ENCODE measurements around the gene TNRC6B.
A peak's percentile ranks its signal among the peaks of the same experiment; 100 is the strongest.
"Not testable (repeated sequence)": the region's sequence is repeated elsewhere in the genome, so short reads cannot be mapped to it uniquely, and the experiment has no call there.

TNRC6B gene

DNA sequence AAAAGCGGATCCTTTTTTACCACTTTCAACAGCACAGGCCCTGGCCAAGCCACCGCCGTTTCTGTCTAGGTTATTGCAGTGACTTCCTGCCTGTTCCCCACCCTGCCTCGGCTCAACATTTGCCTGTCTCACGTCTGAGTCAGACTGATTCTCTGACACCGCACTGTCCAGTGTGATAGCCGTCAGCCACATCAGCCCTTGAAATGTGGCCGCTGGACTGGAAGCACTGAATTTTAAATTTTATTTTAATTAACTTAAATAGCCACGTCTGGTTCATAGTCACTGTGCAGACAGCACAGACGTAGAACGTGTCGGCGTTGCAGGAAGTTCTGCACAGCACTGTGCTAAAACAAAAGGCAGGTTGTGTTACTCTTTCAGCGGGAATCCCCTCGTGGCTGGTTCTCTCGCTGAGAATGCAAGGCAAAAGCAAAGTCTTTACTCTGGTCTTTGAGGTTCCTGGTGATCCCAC is 112.3 kb downstream of the TNRC6B start:
- no peak for DNase-seq (ENCODE audit: low read depth)

DNA sequence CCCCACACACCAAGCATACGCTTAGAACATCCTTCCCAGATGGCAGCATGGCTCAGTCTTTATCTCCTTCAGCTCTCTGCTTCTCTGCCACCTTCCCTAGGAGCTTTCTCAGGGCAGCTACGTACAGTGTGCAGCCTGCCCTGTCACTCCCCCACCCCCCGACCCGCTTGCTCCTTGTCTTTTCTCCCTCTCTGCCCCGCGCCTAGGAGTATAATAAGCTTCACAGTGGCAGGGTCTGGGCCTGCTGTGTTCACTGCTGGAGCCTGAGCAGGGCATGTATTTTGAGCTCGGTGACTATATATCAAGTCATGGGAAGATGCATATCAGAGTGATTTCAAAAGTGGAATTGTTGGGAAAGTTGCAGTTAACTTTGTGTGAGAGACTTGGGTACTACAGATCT is 112.8 kb downstream of the TNRC6B start:
- DNase-seq (ENCODE audit: low read depth), result no peak

DNA sequence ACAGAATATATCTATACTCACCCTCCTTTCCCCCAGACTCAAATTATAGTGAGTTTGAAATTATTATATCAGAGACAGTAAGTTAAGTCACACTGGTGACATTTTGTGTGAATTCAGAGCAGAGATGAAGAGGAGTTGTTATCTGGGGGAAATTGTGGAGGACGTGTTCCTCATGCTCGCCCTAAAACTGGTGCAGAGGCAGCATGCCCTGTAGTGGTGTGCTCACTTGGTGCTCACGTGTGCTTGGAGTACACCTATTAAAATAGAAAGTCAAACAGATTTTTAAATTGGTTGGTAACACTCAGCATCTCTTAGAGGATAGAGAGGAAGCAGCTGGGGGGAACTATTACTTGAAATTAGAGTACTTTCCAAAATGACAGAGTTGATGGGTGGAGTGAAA is 117.0 kb downstream of the TNRC6B start:
- no peak for DNase-seq (ENCODE audit: low read depth)

DNA sequence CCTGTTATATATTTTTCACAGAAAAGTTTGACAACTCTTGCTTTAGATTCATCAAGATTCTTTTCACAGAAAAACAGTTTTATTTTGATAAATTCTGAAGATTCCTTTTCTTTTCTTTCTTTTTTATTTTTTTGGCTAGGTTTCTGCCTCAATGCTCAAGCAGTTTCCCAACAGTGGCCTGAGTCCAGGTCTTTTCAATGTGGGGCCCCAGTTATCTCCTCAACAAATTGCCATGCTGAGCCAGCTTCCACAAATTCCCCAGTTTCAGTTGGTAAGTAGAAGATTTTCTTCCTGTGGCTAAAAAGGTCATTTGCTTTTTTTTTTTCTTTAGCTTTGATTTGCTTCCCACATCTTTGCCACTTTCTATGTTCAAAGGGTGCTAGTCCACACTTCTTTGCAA is 122.6 kb downstream of the TNRC6B start:
- DNase-seq (ENCODE audit: low read depth), result no peak

DNA sequence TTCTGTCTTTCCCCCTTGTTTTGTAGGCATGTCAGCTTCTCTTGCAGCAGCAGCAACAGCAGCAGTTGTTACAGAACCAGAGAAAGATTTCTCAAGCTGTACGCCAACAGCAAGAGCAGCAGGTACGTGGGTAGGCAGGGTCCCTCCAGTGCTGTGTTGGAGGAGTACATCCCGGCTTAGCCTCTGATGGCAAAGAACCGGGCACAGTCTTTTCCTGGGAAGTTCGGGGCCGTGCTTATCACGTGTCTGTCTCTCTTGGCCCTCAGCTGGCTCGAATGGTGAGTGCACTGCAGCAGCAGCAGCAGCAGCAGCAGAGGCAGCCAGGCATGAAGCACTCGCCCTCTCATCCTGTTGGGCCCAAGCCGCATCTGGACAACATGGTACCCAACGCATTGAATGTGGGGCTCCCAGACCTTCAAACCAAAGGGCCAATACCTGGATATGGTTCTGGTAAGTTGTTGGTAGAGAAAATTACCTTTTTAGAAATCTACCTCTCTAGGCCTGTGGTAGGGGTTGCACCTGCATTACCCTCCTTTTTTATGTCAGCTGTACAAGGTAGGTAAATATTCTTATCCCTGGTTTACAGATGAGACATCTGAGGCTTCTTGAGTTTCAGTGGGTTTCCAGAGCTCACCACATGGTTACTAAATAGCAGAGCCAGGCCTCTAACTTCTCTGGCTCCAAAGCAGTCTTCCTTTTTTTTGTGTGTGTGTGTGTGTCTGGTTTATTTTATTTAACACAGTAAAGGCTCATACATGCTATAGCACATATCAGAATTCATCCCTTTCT is 123.4 kb downstream of the TNRC6B start:
- DNase-seq (ENCODE audit: low read depth), result no peak

DNA sequence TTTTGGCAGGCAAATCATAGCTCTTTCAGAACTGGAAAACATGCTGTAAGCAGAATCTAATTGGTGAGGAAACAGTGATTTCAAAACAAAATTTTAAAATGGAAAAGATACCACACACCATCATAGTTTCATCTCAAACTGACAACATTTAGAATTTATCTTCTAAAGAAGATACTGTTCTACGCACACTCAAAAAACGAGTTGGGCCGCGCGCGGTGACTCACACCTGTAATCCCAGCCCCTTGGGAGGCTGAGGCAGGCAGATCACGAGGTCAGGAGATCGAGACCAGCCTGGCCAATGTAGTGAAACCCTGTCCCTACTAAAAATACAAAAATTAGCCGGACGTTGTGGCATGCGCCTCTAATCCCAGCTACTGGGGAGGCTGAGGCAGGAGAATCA is 124.4 kb downstream of the TNRC6B start:
- DNase-seq (ENCODE audit: low read depth), result no peak

DNA sequence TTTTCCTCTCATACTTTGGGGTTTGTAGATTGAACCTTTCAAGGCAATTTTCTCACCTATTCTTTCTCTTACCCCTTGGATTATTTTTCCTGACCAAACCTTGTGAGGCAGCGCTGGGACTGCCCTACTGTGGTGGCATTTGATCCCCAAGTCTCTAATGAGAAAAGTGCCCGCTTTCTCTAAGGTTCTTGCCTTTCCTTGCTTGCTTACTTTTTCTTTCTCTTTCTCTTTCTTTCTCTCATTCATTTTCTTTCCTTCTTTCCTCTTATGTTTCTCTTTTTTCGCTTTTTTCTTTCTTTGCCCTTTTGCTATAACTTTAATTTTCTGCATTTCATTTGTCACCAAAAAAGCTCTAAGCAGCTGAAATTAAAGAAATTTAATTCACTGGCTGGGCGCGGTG is 127.9 kb downstream of the TNRC6B start:
- DNase-seq (ENCODE audit: low read depth), result no peak

DNA sequence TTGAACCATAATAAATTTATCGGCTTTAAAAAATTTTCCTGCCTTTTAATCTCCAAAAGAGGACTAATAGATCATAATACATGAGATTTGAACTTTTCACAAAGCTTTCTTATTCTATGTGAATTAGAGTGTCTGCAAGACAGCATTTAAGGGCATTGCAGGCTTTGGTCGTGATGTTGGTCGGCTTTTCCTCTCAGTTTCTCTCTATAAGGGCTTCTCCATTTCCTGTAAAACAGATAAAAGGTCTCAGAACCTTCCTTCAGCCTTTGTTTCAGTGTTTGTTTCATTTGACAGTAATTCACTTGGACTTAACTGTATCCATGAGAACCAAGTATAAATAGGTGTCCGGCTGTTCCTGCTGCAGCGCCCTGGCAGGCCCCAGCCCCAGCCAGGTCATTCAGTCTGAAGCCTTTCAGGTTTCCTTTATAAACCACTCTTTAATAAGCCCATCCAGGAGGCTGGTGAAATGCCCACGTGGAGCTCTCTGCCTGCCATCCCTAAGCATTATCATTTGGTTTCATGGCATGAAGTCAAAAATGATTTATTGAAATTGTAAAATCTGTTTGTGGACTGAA is 131.4 kb downstream of the TNRC6B start:
- no peak for DNase-seq (ENCODE audit: low read depth)

DNA sequence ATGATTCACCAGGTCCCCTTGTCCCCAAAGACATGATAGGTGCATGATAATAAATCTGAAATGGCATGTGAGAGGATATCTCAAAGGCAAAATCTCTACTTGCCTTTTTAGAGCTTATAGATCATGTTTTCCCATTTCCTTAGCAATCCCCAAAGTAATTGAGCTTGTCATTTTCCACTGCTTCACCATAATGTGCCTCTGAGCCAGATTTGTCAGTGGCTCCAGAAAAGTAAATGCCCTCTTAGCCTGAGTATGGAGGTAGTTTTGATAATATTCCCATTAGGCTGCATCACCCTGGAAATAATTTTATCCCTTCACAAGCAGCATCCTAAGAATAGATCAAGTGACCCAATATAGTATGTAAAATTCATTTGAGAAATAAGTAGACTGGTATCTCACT is 131.9 kb downstream of the TNRC6B start:
- DNase-seq (ENCODE audit: low read depth), result no peak

DNA sequence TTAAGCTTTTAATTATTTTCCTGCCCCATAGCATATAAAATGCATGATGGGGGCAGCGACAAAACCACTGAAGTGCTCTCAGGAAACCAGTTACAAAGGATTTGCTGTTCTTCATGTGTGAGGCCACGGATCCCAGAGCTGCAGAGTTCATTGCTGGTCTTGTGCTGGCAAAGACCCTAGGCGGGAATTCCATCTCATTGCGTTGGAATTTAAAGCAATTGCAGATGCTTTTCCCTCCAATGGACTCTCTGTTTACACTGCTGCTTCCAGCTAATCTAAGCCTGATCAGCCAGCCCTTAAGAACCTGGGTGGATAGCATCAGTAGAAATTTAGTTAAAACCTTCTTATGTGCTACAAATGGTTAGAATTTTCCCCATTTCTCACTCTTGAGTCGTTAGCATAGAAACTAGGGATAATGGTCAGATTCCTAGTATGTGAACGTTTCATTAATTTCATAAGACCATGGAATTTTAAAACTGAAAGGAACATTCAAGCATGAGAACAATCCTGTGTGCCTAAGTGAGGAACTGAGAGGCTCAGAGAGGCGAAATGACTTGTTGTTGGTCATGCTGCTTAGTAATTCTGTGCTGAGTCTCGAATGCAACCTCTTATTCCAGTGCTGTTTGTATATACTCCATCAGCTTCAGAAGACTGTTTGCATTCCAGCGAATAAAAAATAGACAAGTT is 132.5 kb downstream of the TNRC6B start:
- DNase-seq (ENCODE audit: low read depth), result peak; percentile 83

DNA sequence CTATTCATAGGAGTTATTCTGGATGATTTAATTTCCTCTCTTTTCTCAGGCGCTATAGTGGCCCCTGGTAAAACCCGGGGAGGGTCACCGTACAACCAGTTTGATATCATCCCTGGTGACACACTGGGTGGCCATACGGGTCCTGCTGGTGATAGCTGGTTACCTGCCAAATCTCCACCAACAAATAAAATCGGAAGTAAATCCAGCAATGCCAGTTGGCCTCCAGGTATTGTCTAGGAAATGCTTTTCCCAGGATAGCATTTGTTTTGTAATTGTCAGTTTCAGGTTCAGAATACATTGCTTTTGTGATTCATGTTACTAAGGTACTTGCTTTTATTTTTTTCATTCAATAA is 133.0 kb downstream of the TNRC6B start:
- DNase-seq (ENCODE audit: low read depth), result no peak

DNA sequence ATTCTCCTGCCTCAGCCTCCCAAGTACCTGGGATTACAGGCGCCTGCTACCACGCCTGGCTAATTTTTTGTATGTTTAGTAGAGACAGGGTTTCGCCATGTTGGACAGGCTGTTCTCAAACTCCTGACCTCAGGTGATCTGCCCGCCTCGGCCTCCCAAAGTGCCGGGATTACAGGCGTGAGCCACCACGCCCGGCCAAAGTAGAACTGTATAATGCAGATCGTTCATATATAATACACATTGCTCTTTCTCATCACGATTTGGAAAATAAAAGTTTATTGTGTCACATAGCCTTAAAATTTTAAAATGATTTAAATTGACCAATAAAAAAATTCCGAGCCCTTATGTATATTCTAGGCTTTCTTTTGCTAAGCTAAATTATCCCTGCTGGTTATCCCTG is 133.9 kb downstream of the TNRC6B start:
- not testable (repeated sequence) for DNase-seq (ENCODE audit: low read depth)

DNA sequence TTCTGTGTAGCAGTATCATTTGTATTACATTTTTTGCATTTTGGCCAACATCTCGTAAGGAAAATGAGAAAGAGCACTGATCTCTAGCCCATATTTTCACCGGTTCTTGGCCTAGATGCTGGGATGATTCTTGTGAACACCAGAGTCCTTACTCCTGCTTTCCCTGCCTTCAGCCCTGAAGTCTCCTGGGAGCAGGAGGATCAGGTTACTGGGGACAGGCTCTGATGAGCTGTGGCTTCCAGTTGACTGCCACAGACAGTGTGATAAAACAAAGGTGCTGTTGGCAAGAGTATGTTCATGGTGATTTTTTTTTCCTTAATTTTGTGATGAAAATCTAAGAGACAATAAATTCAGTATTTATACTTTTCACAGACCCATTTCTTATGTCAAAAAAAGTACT is 134.3 kb downstream of the TNRC6B start:
- no peak for DNase-seq (ENCODE audit: low read depth)

DNA sequence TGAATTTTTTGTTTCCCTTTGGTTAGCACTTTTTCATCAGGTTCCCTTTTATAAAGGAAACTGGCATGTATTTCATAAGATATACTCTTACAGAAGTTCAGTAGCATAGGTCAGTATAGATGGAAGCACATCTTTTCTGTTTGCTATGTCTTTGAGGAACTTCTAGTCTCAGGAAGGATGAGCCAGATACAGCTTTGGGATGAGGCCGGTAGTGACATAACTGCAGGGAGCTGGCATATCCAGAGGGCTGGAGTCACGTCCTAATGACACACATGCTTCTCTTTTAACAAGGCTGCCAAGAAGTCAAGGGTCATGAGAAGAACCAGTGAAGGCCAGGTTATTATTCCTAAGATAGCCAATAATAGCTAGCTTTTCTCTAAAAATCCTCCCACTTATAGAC is 135.3 kb downstream of the TNRC6B start:
- DNase-seq (ENCODE audit: low read depth), result no peak

DNA sequence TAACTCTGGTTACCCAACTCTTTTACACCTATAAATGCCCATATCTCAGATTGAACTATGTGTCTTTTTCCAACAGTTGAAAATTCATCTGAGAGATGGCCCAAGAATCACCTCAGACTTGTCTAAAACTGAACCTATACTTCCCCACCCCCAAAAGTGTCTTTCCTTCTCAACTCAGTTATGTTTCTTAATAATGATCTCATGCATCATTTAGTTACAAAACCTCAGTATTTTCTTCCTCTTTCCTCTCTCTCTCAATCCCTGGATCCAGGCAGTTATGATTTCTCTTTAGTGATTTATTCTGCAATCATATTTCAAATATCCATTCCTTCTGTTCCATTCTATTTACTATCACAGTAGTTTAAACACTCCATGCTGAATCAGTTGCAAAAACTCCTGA is 136.3 kb downstream of the TNRC6B start:
- DNase-seq (ENCODE audit: low read depth), result no peak

DNA sequence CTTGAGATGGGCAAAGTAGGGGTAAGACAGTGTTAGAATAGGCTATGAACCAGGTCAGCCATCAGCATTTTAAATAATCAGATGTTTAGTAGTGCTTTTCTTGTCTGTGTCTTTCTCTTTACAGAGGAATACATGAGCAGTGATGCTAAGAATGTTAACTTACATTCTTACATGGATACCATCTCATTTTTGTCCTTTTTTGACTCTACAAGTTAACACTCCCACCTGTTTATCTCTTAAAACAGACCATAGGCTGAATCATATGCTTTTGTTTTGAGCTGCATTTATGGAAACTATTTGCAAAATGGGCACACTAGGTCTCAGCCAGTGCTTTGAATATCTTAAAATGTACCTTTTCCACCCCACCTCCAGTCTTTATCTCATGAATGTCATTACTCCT is 143.0 kb downstream of the TNRC6B start:
- no peak for DNase-seq (ENCODE audit: low read depth)

DNA sequence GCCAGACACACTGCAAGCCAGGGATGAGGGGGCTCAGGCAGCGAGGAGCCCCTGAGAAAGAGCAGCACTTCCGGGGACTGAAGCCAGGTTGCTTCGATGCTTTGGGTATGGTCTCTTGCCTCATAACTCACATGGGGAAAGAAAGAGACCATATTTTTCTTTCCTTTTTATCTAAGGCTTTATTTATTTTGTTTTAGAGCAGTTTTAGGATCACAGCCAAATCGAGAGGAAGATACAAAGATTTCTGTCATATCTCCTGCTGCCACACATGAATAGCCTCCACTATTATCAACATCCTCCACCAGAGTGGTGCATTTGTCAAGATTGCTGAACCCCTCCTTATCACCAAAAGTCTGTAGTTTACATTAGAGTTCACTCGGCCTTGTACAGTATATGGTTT is 144.3 kb downstream of the TNRC6B start:
- no peak for DNase-seq (ENCODE audit: low read depth)

DNA sequence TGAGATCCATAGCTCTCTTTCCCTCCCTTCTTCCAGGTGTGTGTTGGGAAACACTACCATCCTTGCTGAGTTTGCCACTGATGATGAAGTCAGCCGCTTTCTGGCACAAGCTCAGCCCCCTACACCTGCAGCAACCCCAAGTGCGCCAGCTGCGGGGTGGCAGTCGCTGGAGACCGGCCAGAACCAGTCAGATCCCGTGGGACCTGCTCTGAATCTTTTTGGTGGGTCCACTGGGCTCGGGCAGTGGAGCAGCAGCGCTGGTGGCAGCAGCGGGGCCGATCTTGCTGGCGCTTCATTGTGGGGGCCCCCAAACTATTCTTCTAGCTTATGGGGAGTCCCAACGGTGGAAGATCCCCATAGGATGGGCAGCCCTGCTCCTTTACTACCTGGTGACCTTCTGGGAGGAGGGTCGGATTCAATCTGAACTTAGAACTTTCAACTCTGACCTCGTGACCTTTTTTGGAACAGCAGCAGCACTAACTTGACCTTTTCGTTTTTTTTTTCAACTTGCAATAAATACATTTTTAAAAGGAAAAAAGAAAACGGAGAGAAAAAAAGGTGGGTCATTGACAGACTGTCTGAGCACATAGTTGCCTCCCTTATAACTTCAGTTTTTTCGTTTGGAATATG is 145.2 kb downstream of the TNRC6B start:
- DNase-seq (ENCODE audit: low read depth), result no peak

DNA sequence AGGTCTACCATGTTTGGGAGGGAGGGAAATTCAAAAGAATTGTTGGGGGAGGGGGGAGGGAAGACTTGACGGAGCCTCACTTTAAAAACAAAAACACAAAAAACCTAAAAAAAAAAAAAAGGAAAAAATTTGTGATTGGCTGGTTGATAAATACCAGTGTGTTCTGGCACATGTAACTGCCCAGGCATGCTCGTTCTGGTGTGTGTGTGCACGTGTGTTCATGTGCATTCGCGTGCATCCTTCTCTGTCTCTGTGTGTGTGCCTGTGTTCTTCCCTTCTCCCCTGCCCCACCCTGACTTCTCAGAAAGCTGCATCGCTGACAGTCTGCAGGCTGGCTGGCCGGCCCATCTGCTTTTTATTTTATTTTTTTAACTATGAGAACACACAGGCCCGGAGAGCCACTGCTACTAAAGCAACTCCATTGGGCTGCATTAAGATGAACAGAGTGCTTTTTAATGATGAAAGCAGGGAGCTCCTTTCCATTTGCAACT is 146.0 kb downstream of the TNRC6B start:
- no peak for DNase-seq (ENCODE audit: low read depth)

DNA sequence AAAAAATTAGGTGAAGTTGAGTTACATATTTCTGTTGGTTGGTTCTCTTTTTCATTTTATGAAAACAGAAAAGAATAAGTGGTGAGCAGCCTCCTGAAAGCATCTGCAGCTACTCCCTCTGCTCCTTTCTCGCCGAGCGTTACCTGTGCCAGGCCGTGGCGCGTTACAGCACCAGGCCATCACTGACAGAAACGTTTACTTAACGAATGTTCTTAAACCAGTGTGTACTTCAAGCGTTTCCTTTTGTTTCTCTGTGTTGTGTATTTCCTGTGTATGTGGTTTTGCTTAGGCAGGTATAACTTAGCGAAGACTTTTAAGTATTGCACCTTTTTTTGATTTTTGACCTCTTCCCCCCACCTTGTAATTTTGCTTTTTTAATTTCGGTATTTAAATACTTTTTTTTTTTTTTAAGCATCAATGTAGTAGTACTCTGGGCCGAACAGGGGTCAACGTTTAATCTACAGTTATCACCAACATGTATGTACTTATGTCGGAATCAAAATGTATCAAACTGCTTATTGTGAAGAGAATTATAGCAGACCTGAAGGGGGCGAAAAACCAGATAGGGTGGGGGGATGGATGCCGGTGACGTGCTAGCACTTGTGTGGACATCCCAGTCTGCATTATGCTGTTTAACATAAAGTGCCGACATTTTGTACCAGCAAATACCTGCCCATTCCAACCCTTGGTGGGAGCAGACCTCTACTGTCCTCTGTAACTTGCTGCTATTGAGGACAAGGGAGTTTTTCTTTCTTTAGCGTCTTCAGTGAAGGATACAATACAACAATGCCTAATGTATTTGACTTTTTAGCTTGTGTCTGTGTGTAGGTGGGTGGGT is 147.0 kb downstream of the TNRC6B start:
- DNase-seq (ENCODE audit: low read depth), result no peak

DNA sequence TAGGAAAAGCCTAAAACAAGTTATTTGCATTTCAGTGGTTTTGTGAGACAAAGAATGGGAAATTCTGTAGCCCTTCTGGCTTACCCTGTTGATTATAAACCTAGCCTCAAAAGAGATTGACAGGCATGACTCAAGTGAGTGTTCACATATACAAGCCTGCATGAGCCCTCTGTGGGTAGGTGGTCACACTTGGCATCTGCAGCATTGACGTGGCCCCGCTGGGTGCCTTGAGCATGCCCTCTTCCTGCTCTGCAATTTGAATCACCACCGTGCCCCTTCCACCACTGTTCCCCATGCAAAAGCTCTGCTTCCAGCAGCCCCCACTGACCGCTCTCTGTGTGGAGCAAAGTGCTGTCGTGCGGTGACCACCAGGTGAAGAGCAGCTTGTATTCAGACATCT is 147.6 kb downstream of the TNRC6B start:
- no peak for DNase-seq (ENCODE audit: low read depth)
